GM12801 (cell line): Measurements from ENCODE around the gene RCVRN.

Experiments
- CTCF ChIP-seq: IDR thresholded peaks from one replicate; pipeline ENCODE4 v1.5.1; 2011; ENCODE audit warnings: control low read depth; ENCODE audit not compliant: insufficient read length; ENCODE audit errors: extremely low read depth

The RCVRN gene

GRCh38 chr17:9894231-9894630, 10.8 kb downstream of the RCVRN start:
- no peak for TF ChIP-seq CTCF

- no peak for TF ChIP-seq CTCF
These were observed 11.6 kb downstream of the RCVRN start for GRCh38 chr17:9893411-9894012.

- no peak for TF ChIP-seq CTCF
These were observed 14.9 kb downstream of the RCVRN start for GRCh38 chr17:9890124-9890523.

- no peak for TF ChIP-seq CTCF
These were observed 17.6 kb downstream of the RCVRN start for GRCh38 chr17:9887508-9887907.

GRCh38 chr17:9886141-9886930, 18.7 kb downstream of the RCVRN start:
- TF ChIP-seq CTCF = no peak

GRCh38 chr17:9883451-9883850, 21.6 kb downstream of the RCVRN start:
- no peak for TF ChIP-seq CTCF

GRCh38 chr17:9880582-9880999, 24.5 kb downstream of the RCVRN start:
- TF ChIP-seq CTCF = no peak
